HL-60/S4 (cell line): ENCODE results near the gene C2orf72.
"Not testable (repeated sequence)": the region's sequence is repeated elsewhere in the genome, so short reads cannot be mapped to it uniquely, and the experiment has no call there.

Experiments used
- in situ Hi-C: fragments of 300-500 bp; cut with MboI; formaldehyde crosslinking; loops from 2 replicates; pipeline ENCODE4 v1.14.3; 2022; ENCODE audit warnings: low sequenced_read_pairs

Gene C2orf72

GRCh38 chr2:231012463-231012862 lies 24.9 kb upstream of the C2orf72 start:
- in situ Hi-C loops, result no loop called here

GRCh38 chr2:231013820-231014219 lies 23.5 kb upstream of the C2orf72 start:
- in situ Hi-C loops, result no loop called here

GRCh38 chr2:231015478-231015877 lies 21.8 kb upstream of the C2orf72 start:
- in situ Hi-C loops, result no loop called here

GRCh38 chr2:231015926-231016325 lies 21.4 kb upstream of the C2orf72 start:
- in situ Hi-C loops, result no loop called here

GRCh38 chr2:231016566-231017230 lies 20.6 kb upstream of the C2orf72 start:
- in situ Hi-C loops, result no loop called here

GRCh38 chr2:231017231-231017598 lies 20.1 kb upstream of the C2orf72 start:
- in situ Hi-C loops, result no loop called here

- in situ Hi-C loops, result no loop called here
Observed at GRCh38 chr2:231018184-231018583, 19.1 kb upstream of the C2orf72 start.

- in situ Hi-C loops, result not testable (repeated sequence)
Observed at GRCh38 chr2:231025059-231025458, 12.3 kb upstream of the C2orf72 start.

- in situ Hi-C loops, result no loop called here
Observed at GRCh38 chr2:231028889-231029288, 8.4 kb upstream of the C2orf72 start.

GRCh38 chr2:231029563-231029962 lies 7.8 kb upstream of the C2orf72 start:
- in situ Hi-C loops, result no loop called here

- in situ Hi-C loops, result no loop called here
Observed at GRCh38 chr2:231030725-231031124, 6.6 kb upstream of the C2orf72 start.

GRCh38 chr2:231032575-231033140 lies 4.7 kb upstream of the C2orf72 start:
- in situ Hi-C loops, result no loop called here

GRCh38 chr2:231033147-231034132 lies 3.9 kb upstream of the C2orf72 start:
- in situ Hi-C loops, result no loop called here

- in situ Hi-C loops, result no loop called here
Observed at GRCh38 chr2:231034291-231034882, 2.9 kb upstream of the C2orf72 start.

- in situ Hi-C loops, result no loop called here
Observed at GRCh38 chr2:231036131-231036530, 1.2 kb upstream of the C2orf72 start.

- in situ Hi-C loops, result no loop called here
Observed at GRCh38 chr2:231036578-231037106, 681 bp upstream of the C2orf72 start.

GRCh38 chr2:231037731-231038482 lies 584 bp downstream of the C2orf72 start:
- in situ Hi-C loops, result no loop called here

- in situ Hi-C loops, result no loop called here
Observed at GRCh38 chr2:231038483-231039293, 1.4 kb downstream of the C2orf72 start.

- in situ Hi-C loops, result no loop called here
Observed at GRCh38 chr2:231039294-231039664, 2.0 kb downstream of the C2orf72 start.
